Measurements from ENCODE around the gene TMEM59L.

DNA sequence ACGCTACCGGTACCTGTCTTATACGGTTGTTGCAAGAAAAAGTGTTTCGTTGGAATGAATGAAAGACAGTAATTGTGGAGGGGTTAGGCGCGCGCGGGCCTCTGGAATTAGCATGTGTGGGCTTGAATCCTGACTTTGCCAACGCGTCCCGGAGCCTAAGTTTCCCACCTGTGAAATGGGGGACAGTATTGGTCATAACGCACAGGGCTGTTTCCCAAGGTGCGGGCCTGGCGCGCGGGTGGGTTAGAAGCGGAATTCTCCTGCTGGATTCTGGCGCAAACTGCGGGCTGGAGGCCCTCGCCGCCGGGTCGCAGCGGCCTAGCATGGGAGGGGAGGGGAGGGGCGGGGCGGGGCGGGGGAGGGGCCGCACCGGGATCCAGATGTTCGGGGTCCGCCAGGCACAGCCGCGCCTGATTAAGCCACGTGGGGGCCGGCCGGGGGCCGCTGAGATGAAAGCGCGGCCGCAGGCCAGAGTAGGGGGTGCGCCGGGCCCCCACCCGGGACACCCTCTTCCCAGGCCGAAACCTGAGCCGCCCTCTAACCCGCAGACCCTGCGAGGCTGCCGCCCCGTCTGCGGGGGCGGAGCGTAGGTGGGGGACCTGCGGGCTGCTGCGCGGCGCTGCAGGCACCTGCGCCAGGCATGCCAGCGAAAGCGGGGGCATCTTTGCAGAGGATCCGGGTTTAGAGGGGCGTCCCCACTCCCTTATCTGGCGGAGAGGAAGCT lies 1.2 kb upstream of the TMEM59L start:
- no peak for TF ChIP-seq CTCF (IDR thresholded peaks at IDR 0.05)
- no peak for TF ChIP-seq POLR2A (IDR thresholded peaks at IDR 0.05)
